Large intestine (tissue), 3 donors: ENCODE measurements around the gene GOLIM4. TPM values are rescaled to one million over a fixed set of nuclear protein-coding genes. Genes with fewer than 3 reads are reported as not detected.

Source experiments
- DNase-seq, 2 donors: peaks; one replicate each; pipeline versions ENCODE4 v3.0.0 to v3.0.0-alpha.2; 2013
- H3K27ac ChIP-seq: one replicate; pipeline ENCODE4 v1.5.1; 2013; ENCODE audit warnings: low read length
- H3K27me3 ChIP-seq: 2 replicates; pipeline ENCODE4 v1.6.1; 2013; ENCODE audit warnings: low read length; ENCODE audit not compliant: control insufficient read depth, insufficient read depth
- H3K36me3 ChIP-seq: 2 replicates; pipeline ENCODE4 v1.6.1; 2013; ENCODE audit warnings: low read length; ENCODE audit not compliant: control insufficient read depth, insufficient read depth
- H3K4me1 ChIP-seq: one replicate; pipeline ENCODE4 v1.6.1; 2013; ENCODE audit warnings: low read length; ENCODE audit not compliant: control insufficient read depth, insufficient read depth
- H3K4me3 ChIP-seq: one replicate; pipeline ENCODE4 v1.5.1; 2013; ENCODE audit warnings: low read length
- H3K9me3 ChIP-seq: one replicate; pipeline ENCODE4 v1.6.1; 2013; ENCODE audit warnings: mild to moderate bottlenecking, low read depth, low read length, moderate library complexity; ENCODE audit not compliant: control insufficient read depth
- WGBS: methylation state at CpG from one replicate; pipeline ENCODE4 v1.1.5; 2013; ENCODE audit warnings: low lambda C conversion rate; ENCODE audit not compliant: insufficient coverage; 5-methylcytosine and 5-hydroxymethylcytosine counted together
- polyA plus RNA-seq: library from polyadenylated mRNA; unstranded; fragments of 120-200 nt; gene quantifications from one replicate; pipeline ENCODE4 v1.2.1, GENCODE V29; 2013

GOLIM4 gene
- polyA plus RNA-seq, 1 donor, result 94.8 TPM

- H3K27ac ChIP-seq, result no peak overlapping the region
- no peak overlapping the region for H3K4me3 ChIP-seq
- no peak for DNase-seq
- H3K27me3 ChIP-seq, result no peaks in the 10 kb centered on the region
- H3K36me3 ChIP-seq, result no peaks in the 10 kb centered on the region
- no peaks in the 10 kb centered on the region for H3K4me1 ChIP-seq
- H3K9me3 ChIP-seq, result peaks cover 4% of the 10 kb centered on the region
Observed at GRCh38 chr3:168124291-168124690, 28.6 kb upstream of the GOLIM4 start.

GRCh38 chr3:168123201-168124176, 27.8 kb upstream of the GOLIM4 start:
- WGBS, result 51% methylated on average over 6 of the region's 6 CpGs

DNA sequence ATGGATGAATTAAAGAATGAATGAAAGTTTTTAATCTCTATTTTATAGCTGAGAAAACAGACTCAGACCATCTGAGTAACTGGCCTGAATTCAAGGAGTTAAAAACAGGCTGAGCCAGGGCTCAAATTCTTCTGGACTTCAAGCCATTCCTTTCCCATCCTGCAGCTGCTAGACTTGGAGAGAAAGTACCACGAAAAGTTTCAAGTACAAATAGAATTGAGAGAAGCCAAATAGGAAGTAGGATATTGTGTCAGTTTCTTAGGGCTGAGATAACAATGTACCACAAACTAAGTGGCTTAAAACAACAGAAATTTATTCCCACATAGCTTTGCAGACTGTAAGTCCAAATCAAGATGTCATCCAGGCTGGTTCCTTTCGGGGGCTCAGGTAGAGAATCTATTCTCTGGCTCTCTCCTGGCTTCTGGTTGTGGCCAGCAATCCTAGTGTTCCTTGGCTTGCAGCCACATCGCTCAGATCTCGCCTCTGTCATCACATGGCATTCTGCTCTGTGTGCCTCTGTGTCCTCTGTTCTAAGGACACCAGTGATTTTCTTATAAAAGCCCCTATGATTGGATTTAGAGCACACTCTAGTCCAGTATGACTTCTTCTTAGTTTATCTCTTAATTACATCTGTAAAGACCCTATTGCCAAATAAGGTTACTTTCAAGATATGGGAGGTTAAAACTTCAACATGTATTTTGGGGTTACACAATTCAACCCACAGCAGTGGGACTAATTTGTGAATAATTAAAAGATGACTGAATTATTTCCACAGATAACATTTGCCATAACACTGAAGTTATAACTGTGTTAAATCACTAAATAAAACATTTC, 25.7 kb upstream of the GOLIM4 start:
- Histone ChIP-seq H3K36me3 (no peaks in the 10 kb centered on the region), H3K27me3 (no peaks in the 10 kb centered on the region), H3K4me1 (peaks cover 3% of the 10 kb centered on the region), H3K4me3 (no peak overlapping the region), H3K9me3 (no peaks in the 10 kb centered on the region), H3K27ac (no peak overlapping the region)
- no CpG with 5 or more reads among the region's 4 CpGs for WGBS
- no peak for DNase-seq

More at GRCh38 chr3:168123201-168124176, 27.8 kb upstream of the GOLIM4 start:
- H3K4me3 ChIP-seq, result no peak overlapping the region
- no peaks in the 10 kb centered on the region for H3K27me3 ChIP-seq
- H3K9me3 ChIP-seq, result peaks cover 2% of the 10 kb centered on the region
- no peaks in the 10 kb centered on the region for H3K4me1 ChIP-seq
- no peak overlapping the region for H3K27ac ChIP-seq
- no peaks in the 10 kb centered on the region for H3K36me3 ChIP-seq
- no peak for DNase-seq

GRCh38 chr3:168117853-168118313, 22.2 kb upstream of the GOLIM4 start:
- peaks cover 3% of the 10 kb centered on the region for H3K4me1 ChIP-seq
- WGBS, result 40% methylated on average over 1 of the region's 2 CpGs
- DNase-seq, result peak in 1 of 2 donors; percentile 55
- no peak overlapping the region for H3K27ac ChIP-seq
- no peaks in the 10 kb centered on the region for H3K36me3 ChIP-seq
- H3K4me3 ChIP-seq, result no peak overlapping the region
- H3K9me3 ChIP-seq, result no peaks in the 10 kb centered on the region
- H3K27me3 ChIP-seq, result no peaks in the 10 kb centered on the region

DNA sequence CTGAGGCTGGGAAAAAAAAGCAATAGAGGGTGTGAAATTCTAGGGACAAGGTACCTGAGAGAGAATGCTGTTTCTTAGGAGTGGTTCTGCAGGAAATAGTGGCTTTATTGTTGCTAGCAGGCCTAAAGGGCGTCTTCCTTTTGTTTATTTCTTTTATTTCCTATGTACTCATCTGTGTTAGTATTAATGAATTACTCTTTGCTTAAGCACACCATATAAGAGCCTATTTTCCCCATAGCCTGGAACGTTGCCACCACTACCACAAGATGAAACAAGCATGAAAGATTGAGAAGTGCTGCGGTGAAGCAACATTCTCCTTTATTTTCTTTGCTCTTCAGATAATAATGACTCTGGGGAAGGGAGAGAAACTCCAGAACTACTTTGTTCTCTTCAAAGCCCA, 21.3 kb upstream of the GOLIM4 start:
- Histone ChIP-seq H3K4me3 (no peak overlapping the region), H3K9me3 (no peaks in the 10 kb centered on the region), H3K4me1 (peaks cover 3% of the 10 kb centered on the region), H3K27me3 (no peaks in the 10 kb centered on the region), H3K27ac (no peak overlapping the region), H3K36me3 (no peaks in the 10 kb centered on the region)
- WGBS, result no CpG with 5 or more reads among the region's 3 CpGs
- DNase-seq, result peak in 1 of 2 donors; percentile 8

- H3K9me3 ChIP-seq, result no peaks in the 10 kb centered on the region
- no peak overlapping the region for H3K27ac ChIP-seq
- no peaks in the 10 kb centered on the region for H3K27me3 ChIP-seq
- H3K36me3 ChIP-seq, result no peaks in the 10 kb centered on the region
- no peak for DNase-seq
- no peak overlapping the region for H3K4me3 ChIP-seq
- peaks cover 3% of the 10 kb centered on the region for H3K4me1 ChIP-seq
- 86% methylated on average over 1 of the region's 4 CpGs for WGBS
Observed at GRCh38 chr3:168116279-168116678, 20.6 kb upstream of the GOLIM4 start.

- no peaks in the 10 kb centered on the region for H3K9me3 ChIP-seq
- no peaks in the 10 kb centered on the region for H3K36me3 ChIP-seq
- WGBS, result 100% methylated on average over 1 of the region's 1 CpG
- no peak for DNase-seq
- H3K27ac ChIP-seq, result no peak overlapping the region
- H3K4me3 ChIP-seq, result no peak overlapping the region
- H3K27me3 ChIP-seq, result no peaks in the 10 kb centered on the region
- H3K4me1 ChIP-seq, result peaks cover 3% of the 10 kb centered on the region
Observed at GRCh38 chr3:168113848-168114247, 18.1 kb upstream of the GOLIM4 start.

DNA sequence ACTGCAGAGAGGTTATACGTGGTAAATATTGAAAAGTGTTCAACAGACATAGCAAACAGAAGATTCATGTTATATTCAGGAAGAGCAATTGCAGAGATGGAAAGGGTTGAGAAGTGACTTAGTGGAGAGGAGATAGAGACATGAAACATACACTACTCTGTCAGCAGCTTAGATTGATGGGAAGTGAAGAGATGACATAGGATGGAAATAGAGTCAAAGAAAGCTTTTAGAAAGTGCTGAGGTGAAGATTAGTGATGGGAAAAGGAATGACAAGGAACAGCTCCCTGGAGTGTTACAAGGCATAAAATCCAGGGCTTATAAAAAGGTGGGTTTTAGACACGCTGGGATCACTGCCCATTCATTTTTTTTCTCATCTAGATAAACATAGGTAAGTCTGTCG, 17.2 kb upstream of the GOLIM4 start:
- Histone ChIP-seq H3K27me3 (no peaks in the 10 kb centered on the region), H3K4me3 (no peak overlapping the region), H3K27ac (no peak overlapping the region), H3K9me3 (no peaks in the 10 kb centered on the region), H3K4me1 (peaks cover 2% of the 10 kb centered on the region), H3K36me3 (no peaks in the 10 kb centered on the region)
- DNase-seq, result no peak
- WGBS, result 81% methylated on average over 2 of the region's 3 CpGs

DNA sequence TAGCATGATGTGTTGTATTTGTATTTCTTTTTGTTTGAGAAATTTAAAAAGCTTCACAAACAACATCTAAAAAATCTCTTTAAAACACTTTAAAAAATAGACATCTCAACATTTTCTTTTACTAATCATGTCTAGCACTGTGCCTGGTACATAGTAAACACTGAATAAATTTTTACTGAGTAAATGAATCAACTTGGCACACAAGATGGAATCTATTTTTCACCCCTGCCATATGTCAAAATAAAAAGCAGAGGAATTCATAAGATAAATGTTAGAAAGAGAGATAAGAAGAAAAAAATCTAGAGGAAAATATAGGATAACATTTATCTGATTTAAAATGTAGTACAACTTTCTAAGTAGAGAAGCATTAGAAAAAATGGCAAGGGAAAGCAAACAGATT, 8.6 kb upstream of the GOLIM4 start:
- Histone ChIP-seq H3K36me3 (no peaks in the 10 kb centered on the region), H3K27me3 (no peaks in the 10 kb centered on the region), H3K9me3 (no peaks in the 10 kb centered on the region), H3K4me3 (no peak overlapping the region), H3K27ac (no peak overlapping the region), H3K4me1 (no peaks in the 10 kb centered on the region)
- DNase-seq, result no peak

GRCh38 chr3:168102735-168103410, 7.1 kb upstream of the GOLIM4 start:
- 63% methylated on average over 3 of the region's 4 CpGs for WGBS
- H3K27ac ChIP-seq, result no peak overlapping the region
- H3K9me3 ChIP-seq, result no peaks in the 10 kb centered on the region
- no peak overlapping the region for H3K4me3 ChIP-seq
- DNase-seq, result no peak
- H3K4me1 ChIP-seq, result no peaks in the 10 kb centered on the region
- H3K36me3 ChIP-seq, result no peaks in the 10 kb centered on the region
- H3K27me3 ChIP-seq, result no peaks in the 10 kb centered on the region
